ENCODE data around the gene RPL10A.
"Not testable (repeated sequence)": the region's sequence is repeated elsewhere in the genome, so short reads cannot be mapped to it uniquely, and the experiment has no call there.

RPL10A gene

DNA sequence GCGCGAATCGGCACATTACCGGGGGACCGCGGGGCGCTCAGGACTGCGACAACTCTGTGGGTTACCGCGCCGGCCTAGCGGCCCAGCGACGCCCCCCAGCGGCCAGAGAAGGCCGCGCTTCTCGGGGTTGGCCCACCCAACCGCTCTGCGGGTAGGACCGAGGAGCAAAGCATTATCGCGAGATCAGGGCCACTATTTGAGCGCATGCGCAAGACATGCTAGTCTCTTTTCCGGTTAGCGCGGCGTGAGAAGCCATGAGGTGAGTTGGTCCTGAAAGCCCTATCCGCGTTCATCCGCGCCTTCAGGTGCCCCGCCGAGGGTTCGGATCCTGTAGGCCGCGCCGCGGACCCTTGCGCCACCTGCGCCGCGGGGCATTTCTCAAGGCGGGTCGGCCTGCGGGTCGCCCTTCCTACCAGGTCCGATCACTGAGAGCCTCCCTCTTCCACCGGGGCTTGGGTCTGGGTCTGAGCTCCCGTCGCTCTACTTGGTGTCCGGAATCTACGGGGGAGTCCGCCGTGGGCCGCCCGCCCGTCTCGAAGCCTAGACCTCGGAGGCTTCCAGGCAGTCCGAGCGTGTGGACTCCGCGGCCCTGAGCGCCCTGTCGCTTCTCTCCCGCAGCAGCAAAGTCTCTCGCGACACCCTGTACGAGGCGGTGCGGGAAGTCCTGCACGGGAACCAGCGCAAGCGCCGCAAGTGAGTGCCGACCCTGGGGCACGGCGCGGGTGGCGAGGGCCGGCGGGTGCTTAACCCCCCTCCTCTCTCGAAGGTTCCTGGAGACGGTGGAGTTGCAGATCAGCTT lies at the start of gene RPL10A:
Gene RPL10A (plus strand): TSS at position 221 of the 799 bp plus-strand sequence. CDS start 34 bp downstream, at position 255.
- peak; percentile 97 for DNase-seq

DNA sequence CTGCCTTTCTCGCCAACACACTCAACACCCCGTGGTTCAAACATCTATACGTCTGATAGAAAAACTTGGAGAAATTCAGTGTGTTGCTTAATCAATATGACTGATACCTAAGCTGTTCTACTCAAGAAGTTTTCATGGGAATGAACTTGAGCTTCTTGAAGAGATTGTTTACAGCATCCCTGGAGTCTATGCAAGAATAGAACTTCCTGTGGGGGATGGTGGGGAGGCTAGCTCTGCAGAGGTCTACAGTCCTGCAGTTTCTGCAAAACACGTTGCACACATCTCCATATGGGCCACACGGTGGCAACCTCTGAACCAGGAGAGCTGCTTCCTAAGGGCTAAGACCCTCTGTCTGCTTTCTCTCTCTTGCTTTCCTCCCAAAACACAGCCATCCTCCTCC lies 48.8 kb upstream of the RPL10A start:
- DNase-seq = no peak

DNA sequence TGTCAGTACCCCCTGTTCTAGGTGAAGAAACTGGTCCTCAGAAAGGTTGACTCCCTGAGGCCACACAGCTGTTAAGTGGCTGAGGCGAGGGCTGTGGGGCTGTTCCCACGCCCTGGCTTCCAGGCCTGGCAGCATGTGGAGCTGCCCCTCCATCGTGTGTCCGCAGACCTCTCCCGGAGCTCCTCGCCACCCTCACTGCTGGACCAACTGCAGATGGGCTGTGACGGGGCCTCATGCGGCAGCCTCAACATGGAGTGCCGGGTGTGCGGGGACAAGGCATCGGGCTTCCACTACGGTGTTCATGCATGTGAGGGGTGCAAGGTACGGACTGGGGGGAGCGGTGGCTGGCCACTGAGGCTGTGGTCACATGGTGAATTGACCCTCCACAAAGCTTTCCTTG lies 48.2 kb upstream of the RPL10A start:
- no peak for DNase-seq

DNA sequence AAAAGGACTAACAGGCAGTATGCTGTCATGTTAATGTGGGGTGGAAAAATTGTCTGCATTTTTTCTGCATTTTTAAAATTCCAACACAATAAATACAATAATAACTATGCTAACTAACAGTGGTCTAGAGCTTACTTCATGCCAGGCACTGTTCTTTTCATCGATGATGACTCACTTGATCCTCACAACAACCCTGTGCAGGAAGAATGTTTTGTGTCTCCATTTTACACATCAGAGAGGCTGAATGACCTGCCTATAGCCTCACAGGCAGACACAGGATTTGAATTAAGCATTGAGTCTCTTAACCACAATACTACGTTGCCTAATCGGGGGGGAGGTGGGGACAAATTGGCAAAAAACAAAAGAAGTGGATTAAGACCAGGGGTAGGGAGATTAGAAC lies 42.9 kb upstream of the RPL10A start:
- no peak for DNase-seq

DNA sequence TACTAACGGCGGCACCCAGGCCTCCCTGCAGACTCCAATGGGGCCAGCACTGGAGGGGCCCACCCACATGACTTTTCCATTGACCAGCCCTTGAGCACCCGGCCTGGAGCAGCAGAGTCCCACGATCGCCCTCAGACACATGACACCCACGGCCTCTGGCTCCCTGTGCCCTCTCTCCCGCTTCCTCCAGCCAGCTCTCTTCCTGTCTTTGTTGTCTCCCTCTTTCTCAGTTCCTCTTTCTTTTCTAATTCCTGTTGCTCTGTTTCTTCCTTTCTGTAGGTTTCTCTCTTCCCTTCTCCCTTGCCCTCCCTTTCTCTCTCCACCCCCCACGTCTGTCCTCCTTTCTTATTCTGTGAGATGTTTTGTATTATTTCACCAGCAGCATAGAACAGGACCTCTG lies 42.1 kb upstream of the RPL10A start:
- no peak for DNase-seq

DNA sequence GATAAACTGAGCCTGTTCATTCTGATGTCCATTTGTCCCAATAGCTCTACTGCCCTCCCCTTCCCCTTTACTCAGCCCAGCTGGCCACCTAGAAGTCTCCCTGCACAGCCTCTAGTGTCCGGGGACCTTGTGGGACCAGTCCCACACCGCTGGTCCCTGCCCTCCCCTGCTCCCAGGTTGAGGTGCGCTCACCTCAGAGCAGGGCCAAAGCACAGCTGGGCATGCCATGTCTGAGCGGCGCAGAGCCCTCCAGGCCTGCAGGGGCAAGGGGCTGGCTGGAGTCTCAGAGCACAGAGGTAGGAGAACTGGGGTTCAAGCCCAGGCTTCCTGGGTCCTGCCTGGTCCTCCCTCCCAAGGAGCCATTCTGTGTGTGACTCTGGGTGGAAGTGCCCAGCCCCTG lies 40.8 kb upstream of the RPL10A start:
- DNase-seq = no peak

DNA sequence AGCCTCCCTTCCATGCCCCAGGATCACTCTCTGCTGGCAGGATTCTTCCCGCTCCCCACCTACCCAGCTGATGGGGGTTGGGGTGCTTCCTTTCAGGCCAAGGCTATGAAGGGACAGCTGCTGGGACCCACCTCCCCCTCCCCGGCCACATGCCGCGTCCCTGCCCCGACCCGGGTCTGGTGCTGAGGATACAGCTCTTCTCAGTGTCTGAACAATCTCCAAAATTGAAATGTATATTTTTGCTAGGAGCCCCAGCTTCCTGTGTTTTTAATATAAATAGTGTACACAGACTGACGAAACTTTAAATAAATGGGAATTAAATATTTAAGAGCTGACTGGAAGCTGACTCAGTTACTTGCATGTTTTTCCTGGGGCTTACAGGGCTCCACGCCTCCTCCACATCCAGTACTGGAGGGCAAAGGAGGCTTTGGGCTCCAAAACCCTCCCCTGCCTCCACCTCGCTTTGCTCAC lies 40.3 kb upstream of the RPL10A start:
- no peak for DNase-seq

DNA sequence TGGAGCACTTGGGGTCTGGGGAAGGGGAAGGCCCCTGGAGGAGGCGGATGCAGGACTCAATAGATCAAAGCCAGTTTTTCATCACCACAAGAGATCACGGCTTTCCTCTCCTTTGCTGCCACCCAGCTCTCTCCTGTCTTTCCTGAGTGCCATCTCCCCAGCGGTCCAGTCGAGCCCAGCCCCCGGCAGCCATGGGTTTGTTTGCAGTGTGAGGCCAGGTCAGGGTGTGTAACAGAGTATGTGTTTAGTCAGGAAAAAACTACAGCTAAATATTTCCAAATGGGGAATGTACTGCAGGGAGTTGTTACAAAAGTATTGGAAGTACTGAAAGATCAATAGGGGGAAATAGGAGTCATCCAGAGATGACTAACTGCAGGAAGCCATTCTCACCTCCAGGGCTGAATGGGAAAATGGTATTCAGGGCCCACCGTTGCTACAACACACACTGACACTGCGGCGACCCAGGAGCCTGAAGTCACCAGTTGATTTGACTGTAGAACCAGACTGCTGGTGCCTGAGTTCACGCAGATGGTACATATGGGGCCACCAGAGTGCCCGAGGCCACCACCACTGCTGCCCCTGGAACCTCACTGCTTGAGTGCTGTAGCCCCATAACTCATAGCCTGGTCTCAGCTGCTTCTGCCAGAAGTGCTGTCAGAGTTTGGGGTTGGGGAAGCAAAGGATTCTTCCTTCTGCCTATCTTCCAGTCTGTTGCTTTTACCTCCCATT lies 39.6 kb upstream of the RPL10A start:
- DNase-seq = no peak

DNA sequence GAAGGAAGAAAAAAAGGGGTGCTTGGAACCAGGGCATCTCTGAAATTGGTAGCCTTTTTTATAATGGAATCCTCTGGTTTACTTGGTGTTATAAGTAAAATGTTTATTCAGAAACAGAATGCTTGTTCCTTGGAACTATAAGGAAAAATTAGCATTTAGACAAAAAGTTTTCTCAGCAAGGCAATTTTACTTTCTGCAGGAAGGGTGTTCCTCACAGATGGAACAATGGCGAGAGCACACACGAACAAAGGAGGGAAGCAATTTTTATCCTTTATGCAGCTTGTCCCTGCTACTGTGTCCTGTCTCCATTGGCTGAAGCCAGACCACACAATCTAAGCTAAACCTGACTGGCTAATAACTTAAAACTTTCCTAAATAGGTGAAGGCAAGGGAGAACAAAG lies 38.7 kb upstream of the RPL10A start:
- no peak for DNase-seq

DNA sequence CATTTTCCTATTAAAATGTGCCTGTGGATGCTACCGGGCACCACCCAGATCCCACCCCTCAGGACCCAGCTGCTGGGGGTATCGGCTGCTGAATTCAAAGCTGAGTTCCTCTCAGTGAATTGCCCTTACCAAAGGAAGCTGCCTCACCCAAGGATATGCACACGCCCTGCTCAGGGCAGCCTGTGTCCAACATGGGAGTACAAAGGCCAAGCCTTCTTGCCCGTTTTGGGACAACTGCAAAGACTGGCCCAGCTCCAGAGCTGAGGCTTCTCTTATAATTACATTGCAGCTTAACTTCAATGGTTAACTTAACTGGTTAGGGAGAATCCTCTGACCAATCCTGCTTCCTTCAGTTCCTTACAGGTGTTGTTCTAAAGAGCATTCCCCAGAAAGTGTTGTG lies 35.9 kb upstream of the RPL10A start:
- DNase-seq = no peak

DNA sequence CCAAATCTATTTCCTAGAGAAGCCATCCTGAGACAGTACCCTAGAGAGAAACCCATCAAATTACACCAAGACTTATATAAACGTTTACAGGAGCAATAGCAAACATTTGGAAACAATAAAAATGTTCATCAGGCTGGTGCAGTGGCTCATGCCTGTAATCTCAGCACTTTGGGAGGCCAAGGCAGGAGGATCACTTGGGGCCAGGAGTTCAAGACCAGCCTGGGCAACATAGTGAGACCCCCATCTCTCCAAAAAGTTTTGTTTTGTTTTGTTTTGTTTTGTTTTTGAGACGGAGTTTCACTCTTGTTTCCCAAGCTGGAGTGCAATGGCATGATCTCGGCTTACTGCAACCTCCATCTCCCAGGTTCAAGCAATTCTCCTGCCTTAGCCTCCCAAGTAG lies 35.5 kb upstream of the RPL10A start:
- DNase-seq = not testable (repeated sequence)

DNA sequence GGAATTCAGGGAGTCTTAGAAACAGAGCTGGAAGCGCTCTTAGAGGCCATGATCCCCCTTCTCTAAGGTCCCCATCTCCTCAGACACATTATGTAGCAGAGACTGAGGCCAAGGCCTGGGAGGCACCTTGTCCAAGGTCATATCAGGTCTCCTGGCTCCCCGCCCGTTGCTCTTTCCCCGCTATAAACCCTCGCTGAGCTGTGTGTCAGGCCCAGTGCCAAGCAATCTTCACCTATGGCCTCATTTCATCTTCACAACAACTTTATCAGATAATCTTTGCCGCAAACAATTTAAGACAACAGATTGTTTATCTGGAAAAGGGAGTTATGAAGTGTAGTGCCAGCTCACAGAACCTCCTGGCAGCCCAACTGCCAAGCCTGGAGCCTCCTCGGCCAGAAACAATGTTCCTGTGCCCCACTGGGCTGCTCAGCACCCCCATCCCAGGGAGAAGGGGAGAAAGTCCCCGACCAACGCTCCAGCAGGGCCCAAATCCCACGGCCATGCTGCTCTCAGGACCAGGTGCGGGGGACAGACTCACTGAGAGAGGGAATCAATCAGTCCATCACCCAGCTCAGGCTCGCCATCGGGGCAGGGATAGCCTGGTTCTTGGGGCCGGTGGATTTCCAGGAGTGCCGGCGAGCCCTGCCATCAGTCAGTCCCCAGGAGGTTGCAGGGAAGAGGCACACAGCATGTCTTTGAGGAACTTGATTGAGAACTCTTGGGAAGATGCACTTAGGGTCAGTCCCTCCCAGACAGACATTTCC lies 32.9 kb upstream of the RPL10A start:
- DNase-seq = no peak

DNA sequence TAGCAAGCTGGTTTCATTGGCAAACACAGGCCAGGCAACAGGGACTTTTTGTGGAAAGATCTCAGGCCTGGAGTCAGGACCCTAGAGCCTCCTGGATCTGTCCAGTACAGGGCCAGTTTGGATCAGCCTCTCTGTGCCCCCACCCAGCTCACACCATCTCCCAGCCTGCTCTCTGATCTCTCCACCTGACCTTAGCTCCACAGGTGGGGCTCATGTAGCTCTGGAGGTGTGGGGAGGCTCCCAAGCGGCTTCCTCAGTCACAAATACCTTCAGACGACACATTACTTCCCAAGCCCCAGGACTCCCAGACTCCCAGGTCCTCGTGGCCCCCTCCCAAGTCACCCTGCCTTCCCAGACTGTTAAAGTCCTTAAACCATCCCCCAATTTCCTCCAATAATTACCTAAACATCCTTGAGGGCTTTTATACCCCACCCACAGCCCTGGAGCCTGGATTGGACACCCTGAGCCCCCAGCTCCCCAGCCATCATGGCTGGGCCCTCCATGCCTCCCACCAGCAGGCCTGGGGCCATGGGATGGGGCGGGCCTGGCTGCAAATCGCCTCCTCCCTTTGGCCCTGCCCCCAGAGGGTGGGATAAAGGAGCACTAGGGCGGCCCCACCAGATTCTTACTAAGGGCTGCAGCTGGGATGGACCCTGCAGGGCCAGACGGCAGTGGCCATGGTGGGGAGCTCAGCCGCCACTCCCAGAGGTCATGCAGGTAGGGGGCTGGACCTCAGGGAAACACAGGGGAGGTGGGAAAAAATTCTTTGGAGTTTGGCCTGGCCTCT lies 31.9 kb upstream of the RPL10A start:
- no peak for DNase-seq

DNA sequence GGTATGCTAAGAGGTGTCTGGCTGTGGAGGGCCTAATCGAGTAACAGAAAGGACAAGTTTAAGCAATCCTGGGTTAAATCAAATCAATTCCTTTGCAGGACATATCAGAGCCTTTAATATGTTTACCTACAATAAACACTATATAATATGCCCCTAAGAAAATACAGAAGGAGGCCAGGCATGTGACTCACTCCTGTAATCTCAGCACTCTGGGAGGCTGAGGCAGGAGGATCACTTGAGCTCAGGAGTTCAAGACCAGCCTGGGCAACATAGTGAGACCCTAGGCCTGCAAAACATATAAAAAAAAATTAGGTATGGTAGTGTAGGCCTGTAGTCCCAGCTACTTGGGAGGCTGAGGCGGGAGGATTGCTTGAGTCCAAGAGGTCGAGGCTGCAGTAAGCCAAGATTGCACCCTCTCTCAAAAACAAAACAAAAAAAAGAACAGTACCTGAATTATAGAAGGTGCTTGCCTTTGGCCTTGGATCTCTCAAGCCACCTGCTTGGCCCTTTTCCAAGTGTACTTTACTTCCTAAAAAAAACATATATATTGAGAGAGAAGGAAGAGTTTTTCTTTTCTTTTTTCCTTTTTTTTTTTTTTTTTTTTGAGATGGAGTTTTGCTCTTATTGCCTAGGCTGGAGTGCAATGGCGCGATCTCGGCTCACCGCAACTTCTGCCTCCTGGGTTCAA lies 29.7 kb upstream of the RPL10A start:
- not testable (repeated sequence) for DNase-seq

DNA sequence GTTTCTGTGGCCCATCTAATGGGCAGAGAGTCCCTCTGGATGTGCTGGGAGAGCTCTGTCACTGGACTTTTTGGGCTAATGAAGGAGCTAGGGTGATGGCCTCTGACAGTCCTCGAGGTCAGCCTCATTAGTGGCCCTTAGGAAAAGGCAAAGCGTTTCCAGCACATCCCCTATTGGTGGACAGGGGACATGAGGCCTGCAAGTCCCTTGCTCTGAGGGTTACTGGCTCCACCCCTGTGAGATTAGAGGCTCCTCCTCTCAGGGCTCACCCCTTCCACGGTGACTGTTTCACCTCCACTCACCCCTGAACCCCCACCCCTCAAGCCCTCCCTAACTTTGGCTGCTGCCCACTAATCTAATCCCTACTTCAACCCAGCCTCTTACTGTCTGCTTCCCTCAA lies 28.9 kb upstream of the RPL10A start:
- no peak for DNase-seq

DNA sequence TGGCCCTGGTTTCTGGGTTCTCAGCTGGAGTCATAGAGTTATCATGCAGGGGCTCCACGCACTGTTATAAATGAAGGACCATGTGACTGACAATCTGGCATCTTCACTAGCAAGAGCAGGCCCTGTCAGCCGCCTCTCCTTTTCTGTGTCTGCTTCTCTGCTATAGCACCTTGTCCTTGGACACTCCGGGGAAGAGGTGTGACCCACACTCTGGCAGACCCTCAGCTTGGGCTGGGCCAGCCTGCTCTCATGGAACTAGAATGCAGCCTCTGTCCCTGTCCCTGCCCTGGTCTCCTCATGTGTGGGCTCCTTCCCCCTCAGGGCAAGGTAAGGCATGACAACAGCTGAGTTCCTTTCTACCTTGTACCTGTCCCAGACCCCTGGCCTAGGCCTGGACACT lies 27.0 kb upstream of the RPL10A start:
- no peak for DNase-seq

DNA sequence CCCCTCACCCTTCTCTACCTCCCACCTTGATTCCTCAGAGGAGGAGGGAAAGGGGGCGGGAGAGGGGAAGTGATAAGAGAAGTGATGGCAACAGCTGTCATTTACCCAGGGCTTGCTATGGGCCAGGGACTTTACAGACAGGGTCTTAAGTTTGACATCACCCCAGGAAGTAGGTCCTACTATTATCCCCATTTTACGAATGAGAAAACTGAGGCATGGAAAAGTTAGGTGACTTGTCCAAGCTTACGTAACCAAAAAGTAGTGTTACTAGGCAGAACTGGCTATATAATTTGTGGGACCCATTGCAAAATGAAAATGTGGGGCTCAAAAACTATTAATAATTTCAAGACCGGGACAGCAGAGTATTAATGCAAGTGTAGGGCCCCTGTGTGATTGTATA lies 26.6 kb upstream of the RPL10A start:
- no peak for DNase-seq

DNA sequence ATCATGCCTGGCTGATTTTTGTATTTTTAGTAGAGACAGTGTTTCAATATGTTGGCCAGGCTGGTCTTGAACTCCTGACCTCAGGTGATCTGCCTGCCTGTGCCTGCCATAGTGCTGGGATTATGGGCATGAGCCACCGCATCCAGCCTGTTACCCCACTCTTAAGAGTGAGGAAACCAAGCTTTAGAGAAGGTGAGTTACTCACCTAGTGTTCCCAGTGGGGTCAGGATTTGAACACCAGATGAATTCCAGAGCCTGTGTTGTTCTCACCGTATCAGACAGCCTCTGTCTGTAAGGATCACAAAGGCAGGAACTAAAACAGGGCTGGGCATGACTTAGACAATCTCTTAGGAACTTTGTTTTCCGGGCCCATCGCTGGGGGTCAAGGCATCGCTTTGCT lies 25.5 kb upstream of the RPL10A start:
- DNase-seq = no peak

DNA sequence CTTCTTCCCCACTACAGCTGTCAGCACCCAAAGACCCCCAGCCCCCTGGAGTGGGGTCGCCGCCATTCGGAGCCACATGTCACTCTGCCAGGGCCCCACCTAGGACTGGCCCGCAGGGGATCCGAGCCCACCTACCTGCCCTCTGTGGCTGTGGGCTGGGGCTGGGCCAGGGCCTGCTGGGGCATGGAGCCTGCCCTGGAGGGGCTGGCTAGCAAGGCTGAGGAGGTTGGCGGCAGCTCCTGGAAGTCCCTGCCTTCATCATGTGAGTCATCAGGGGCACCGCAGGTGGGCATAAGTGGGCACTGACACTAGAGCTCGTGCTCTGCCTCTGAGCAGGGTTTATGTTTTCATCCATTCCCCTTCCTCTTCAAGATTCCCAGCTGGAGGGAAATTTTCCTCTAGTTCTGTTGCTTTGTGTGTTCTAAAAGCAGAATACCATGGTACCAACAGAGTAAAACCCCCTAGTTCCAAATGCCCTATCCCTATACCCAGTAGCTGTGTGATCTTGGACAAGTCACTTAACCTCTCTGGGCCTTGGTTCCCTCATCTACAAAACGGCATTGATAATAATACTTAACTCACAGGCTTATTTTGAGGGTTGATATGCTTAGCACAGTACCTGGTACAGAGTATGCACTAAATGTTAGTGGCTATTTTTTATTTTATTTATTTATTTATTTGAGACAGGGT lies 24.7 kb upstream of the RPL10A start:
- no peak for DNase-seq

DNA sequence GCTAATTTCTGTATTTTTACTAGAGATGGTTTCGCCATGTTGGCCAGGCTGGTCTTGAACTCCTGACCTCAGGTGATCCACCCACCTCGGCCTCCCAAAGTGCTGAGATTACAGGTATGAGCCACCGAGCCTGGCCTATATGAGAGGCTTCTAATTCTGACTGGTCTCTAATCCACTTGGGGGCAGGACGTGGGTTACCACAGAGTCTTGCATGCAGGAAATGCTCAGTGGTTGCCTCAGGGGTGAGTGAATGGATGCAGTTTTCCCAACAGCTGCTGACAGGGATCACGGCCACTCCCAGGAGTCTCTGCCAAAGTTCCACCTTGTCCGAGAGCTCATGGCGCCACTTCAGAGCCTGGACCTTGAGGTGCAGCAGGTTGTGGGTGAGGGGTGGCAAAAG lies 22.5 kb upstream of the RPL10A start:
- no peak for DNase-seq

DNA sequence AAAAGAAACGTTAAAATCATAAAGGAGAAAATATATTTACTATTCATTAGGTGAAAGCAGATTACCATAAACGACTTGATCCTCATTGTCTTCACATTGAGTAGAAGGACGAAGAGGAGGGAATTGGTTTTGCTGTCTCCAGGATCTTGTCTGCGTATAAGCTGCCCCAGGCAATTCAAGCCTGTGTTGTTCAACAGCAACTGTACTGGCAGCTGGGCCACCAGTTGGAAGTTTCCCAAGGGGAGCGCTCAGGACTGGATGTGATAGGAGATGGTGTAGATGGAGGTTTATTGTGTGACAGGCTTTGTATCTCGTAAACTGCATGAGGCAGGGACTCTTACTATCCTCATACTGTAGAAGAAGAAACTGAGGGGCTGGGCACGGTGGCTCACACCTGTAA lies 20.0 kb upstream of the RPL10A start:
- DNase-seq = no peak
